Measurements from ENCODE around the gene CLMP. TPM values are rescaled to one million over a fixed set of nuclear protein-coding genes. Genes with fewer than 3 reads are reported as not detected.

The CLMP gene
- total and polyA plus RNA-seq, 2 experiments from 2014 or later: 7.1 to 18.4 TPM

DNA sequence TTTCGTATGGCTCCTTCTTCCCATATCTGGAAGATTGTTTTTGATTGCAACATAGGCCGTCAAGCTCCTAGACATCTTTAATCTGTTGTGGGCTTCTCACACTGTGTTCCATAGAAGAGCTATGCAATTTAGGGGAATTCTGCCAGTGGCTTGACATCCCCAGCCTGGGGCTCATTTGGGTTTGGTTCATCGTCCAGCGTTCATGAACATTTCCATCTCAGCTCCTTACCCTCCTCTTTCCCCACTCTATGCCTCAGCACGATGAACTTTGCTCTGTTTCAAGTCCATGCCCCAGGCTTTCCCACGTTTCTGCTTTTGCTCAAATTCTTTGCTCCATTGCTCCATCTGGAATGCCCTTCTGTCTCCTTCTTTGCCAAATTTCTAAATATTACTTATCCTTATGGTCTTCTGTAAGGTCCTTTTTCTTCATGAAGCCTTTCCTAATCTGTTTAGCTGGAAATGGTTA is 26.1 kb upstream of the CLMP start (continued):
- no peak for TF ChIP-seq CTCF (conservative IDR thresholded peaks at IDR 0.05; ENCODE audit: low read depth in 2 of 2)
- no peak for TF ChIP-seq ZNF331 (CRISPR knock-in tag; IDR thresholded peaks at IDR 0.05; ENCODE audit: low read depth)
- no peak for TF ChIP-seq EZH2phosphoT487 (IDR thresholded peaks at IDR 0.05; ENCODE audit: unreplicated experiment)
- no peak for TF ChIP-seq STAT1 (IDR thresholded peaks at IDR 0.05; ENCODE audit: unreplicated experiment)

GRCh38 chr11:123219066-123219690 is 24.1 kb upstream of the CLMP start:
- no peak overlapping the region for H3K4me2 ChIP-seq
- H3K27ac Mint-ChIP-seq: 0 out of 2 replicates have a peak overlapping the region, but pooled peaks have one; percentile 29
- H3K36me3 Mint-ChIP-seq (ENCODE audit: low read depth): peaks cover 8% of the 10 kb centered on the region; the same call in 1 of the 3 replicates
- H3K27ac ChIP-seq (ENCODE audit: low read depth): 0 out of 2 replicates have a peak overlapping the region, but pooled peaks have one; percentile 82
- H3K9me3 Mint-ChIP-seq: peaks cover 2% of the 10 kb centered on the region; the same call in 1 of the 3 replicates
- peaks cover 5% of the 10 kb centered on the region; the same call in 1 of the 2 replicates for H3F3A ChIP-seq (replicated peaks; ENCODE audit: low read depth)
- no peak overlapping the region for H3K4me3 ChIP-seq
- peaks cover 16% of the 10 kb centered on the region for H3K27me3 Mint-ChIP-seq (ENCODE audit: insufficient read depth, low read depth, poor library complexity)
- H3K79me2 ChIP-seq (replicated peaks; ENCODE audit: insufficient read depth): no peaks in the 10 kb centered on the region
- ATAC-seq: no peak
- H3K36me3 ChIP-seq (ENCODE audit: insufficient read depth): no peaks in the 10 kb centered on the region
- no peaks in the 10 kb centered on the region for H3K9me2 ChIP-seq (ENCODE audit: insufficient read depth)
- H3K4me1 Mint-ChIP-seq: peaks cover 26% of the 10 kb centered on the region
- no peaks in the 10 kb centered on the region for H4K20me1 ChIP-seq (replicated peaks; ENCODE audit: insufficient read depth)
- peaks cover 28% of the 10 kb centered on the region for H3K4me1 ChIP-seq (ENCODE audit: insufficient read depth)
- H3K27me3 ChIP-seq (ENCODE audit: insufficient read depth): no peaks in the 10 kb centered on the region
- H2AFZ ChIP-seq: peak overlapping the region; percentile 44; the same call in 1 of the 2 replicates
- no peak overlapping the region for H3K4me3 Mint-ChIP-seq
- DNase-seq (ENCODE audit: low spot score): no peak
- TF ChIP-seq EZH2 (IDR thresholded peaks at IDR 0.05; ENCODE audit: low read depth, unreplicated experiment): no peak
- TF ChIP-seq JUNB (IDR thresholded peaks at IDR 0.05; ENCODE audit: unreplicated experiment): no peak
- TF ChIP-seq, protein P1, sequence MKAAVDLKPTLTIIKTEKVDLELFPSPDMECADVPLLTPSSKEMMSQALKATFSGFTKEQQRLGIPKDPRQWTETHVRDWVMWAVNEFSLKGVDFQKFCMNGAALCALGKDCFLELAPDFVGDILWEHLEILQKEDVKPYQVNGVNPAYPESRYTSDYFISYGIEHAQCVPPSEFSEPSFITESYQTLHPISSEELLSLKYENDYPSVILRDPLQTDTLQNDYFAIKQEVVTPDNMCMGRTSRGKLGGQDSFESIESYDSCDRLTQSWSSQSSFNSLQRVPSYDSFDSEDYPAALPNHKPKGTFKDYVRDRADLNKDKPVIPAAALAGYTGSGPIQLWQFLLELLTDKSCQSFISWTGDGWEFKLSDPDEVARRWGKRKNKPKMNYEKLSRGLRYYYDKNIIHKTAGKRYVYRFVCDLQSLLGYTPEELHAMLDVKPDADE (IDR thresholded peaks at IDR 0.05): no peak
- TF ChIP-seq NANOG (IDR thresholded peaks at IDR 0.05; ENCODE audit: borderline replicate concordance): no peak
- TF ChIP-seq ZNF331 (CRISPR knock-in tag; IDR thresholded peaks at IDR 0.05; ENCODE audit: low read depth): no peak
- no peak for TF ChIP-seq EZH2phosphoT487 (IDR thresholded peaks at IDR 0.05; ENCODE audit: unreplicated experiment)
- no peak for TF ChIP-seq ZNF114 (CRISPR knock-in tag; IDR thresholded peaks at IDR 0.05)
- no peak for TF ChIP-seq CREB1 (CRISPR knock-in tag; IDR thresholded peaks at IDR 0.05; ENCODE audit: low read depth)
- no peak for TF ChIP-seq POLR2AphosphoS5 (IDR thresholded peaks at IDR 0.05; ENCODE audit: low read depth)
- TF ChIP-seq, protein P2, sequence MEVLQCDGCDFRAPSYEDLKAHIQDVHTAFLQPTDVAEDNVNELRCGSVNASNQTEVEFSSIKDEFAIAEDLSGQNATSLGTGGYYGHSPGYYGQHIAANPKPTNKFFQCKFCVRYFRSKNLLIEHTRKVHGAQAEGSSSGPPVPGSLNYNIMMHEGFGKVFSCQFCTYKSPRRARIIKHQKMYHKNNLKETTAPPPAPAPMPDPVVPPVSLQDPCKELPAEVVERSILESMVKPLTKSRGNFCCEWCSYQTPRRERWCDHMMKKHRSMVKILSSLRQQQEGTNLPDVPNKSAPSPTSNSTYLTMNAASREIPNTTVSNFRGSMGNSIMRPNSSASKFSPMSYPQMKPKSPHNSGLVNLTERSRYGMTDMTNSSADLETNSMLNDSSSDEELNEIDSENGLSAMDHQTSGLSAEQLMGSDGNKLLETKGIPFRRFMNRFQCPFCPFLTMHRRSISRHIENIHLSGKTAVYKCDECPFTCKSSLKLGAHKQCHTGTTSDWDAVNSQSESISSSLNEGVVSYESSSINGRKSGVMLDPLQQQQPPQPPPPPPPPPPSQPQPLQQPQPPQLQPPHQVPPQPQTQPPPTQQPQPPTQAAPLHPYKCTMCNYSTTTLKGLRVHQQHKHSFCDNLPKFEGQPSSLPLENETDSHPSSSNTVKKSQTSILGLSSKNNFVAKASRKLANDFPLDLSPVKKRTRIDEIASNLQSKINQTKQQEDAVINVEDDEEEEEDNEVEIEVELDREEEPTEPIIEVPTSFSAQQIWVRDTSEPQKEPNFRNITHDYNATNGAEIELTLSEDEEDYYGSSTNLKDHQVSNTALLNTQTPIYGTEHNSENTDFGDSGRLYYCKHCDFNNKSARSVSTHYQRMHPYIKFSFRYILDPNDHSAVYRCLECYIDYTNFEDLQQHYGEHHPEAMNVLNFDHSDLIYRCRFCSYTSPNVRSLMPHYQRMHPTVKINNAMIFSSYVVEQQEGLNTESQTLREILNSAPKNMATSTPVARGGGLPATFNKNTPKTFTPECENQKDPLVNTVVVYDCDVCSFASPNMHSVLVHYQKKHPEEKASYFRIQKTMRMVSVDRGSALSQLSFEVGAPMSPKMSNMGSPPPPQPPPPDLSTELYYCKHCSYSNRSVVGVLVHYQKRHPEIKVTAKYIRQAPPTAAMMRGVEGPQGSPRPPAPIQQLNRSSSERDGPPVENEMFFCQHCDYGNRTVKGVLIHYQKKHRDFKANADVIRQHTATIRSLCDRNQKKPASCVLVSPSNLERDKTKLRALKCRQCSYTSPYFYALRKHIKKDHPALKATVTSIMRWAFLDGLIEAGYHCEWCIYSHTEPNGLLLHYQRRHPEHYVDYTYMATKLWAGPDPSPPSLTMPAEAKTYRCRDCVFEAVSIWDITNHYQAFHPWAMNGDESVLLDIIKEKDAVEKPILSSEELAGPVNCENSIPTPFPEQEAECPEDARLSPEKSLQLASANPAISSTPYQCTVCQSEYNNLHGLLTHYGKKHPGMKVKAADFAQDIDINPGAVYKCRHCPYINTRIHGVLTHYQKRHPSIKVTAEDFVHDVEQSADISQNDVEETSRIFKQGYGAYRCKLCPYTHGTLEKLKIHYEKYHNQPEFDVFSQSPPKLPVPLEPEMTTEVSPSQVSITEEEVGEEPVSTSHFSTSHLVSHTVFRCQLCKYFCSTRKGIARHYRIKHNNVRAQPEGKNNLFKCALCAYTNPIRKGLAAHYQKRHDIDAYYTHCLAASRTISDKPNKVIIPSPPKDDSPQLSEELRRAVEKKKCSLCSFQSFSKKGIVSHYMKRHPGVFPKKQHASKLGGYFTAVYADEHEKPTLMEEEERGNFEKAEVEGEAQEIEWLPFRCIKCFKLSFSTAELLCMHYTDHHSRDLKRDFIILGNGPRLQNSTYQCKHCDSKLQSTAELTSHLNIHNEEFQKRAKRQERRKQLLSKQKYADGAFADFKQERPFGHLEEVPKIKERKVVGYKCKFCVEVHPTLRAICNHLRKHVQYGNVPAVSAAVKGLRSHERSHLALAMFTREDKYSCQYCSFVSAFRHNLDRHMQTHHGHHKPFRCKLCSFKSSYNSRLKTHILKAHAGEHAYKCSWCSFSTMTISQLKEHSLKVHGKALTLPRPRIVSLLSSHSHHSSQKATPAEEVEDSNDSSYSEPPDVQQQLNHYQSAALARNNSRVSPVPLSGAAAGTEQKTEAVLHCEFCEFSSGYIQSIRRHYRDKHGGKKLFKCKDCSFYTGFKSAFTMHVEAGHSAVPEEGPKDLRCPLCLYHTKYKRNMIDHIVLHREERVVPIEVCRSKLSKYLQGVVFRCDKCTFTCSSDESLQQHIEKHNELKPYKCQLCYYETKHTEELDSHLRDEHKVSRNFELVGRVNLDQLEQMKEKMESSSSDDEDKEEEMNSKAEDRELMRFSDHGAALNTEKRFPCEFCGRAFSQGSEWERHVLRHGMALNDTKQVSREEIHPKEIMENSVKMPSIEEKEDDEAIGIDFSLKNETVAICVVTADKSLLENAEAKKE (CRISPR knock-in tag; IDR thresholded peaks at IDR 0.05): no peak
